K562 (cell line): ENCODE results near the gene SLC2A4. TPM values are rescaled to one million over a fixed set of nuclear protein-coding genes. Genes with fewer than 3 reads are reported as not detected.

Experiments
- ARHGAP35 ChIP-seq: fragments of 450-650 bp; IDR thresholded peaks from 2 replicates; pipeline ENCODE4 v1.6.1; 2018; ENCODE audit not compliant: partially characterized antibody
- EGR1 ChIP-seq: fragments of 450-650 bp; conservative IDR thresholded peaks from 2 replicates; pipeline ENCODE4 v1.6.1; 2017; ENCODE audit warnings: mild to moderate bottlenecking
- FOXK2 ChIP-seq, 2 experiments: fragments of 450-650 bp; IDR thresholded peaks in 1 of 2; conservative IDR thresholded peaks in 1 of 2; 2 replicates each; pipeline ENCODE4 v1.6.1; 2016; ENCODE audit warnings: low read depth in 2 of 2, mild to moderate bottlenecking in 1 of 2
- HDAC1 ChIP-seq, 2 experiments: fragments of 450-650 bp; IDR thresholded peaks; 2 replicates each; pipeline ENCODE4 v1.6.1; 2016 to 2017; ENCODE audit warnings: inconsistent platforms in 1 of 2, mild to moderate bottlenecking in 1 of 2, moderate library complexity in 1 of 2
- MYC ChIP-seq, 2 experiments: fragments of 250-450 bp in 1 of 2; sonication (Bioruptor Pico) in 1 of 2; IDR thresholded peaks; 2 replicates each; pipeline versions ENCODE4 v1.5.1 to v1.6.1; 2012 to 2021; ENCODE audit warnings: low read depth in 2 of 2, borderline replicate concordance in 1 of 2, improper control_type of control experiment in 1 of 2, low read length in 1 of 2, mild to moderate bottlenecking in 1 of 2, moderate library complexity in 1 of 2
- NRF1 ChIP-seq, 2 experiments: fragments of 450-650 bp; IDR thresholded peaks in 1 of 2; conservative IDR thresholded peaks in 1 of 2; 2 replicates each; pipeline ENCODE4 v1.6.1; 2014; ENCODE audit warnings: mild to moderate bottlenecking in 2 of 2
- POLR2B ChIP-seq: fragments of 450-650 bp; IDR thresholded peaks from 2 replicates; pipeline ENCODE4 v1.6.1; 2018; ENCODE audit warnings: low read depth; ENCODE audit not compliant: partially characterized antibody
- PPARD ChIP-seq: fragments of 250-450 bp; sonication (Bioruptor Pico); IDR thresholded peaks from 2 replicates; pipeline ENCODE4 v1.8.0; 2022; ENCODE audit warnings: inconsistent platforms, mild to moderate bottlenecking, moderate library complexity
- PRMT5 ChIP-seq: sonication (generic); formaldehyde crosslinking; IDR thresholded peaks from 2 replicates; pipeline ENCODE4 v1.5.0; 2020; ENCODE audit warnings: missing genetic modification reagents
- RBM15 ChIP-seq: fragments of 200-400 bp; formaldehyde crosslinking; IDR thresholded peaks from 2 replicates; pipeline ENCODE4 v1.6.1; 2018; ENCODE audit warnings: mild to moderate bottlenecking, low read length, moderate library complexity; ENCODE audit not compliant: insufficient read depth
- SAFB ChIP-seq: fragments of 200-400 bp; formaldehyde crosslinking; IDR thresholded peaks from 2 replicates; pipeline ENCODE4 v1.6.1; 2017; ENCODE audit warnings: low read depth, low read length, borderline replicate concordance
- SRSF7 ChIP-seq: fragments of 200-400 bp; formaldehyde crosslinking; optimal IDR thresholded peaks from 2 replicates; pipeline ENCODE3; 2017; ENCODE audit warnings: mild to moderate bottlenecking, low read depth, low read length
- STAT5A ChIP-seq: IDR thresholded peaks from 2 replicates; pipeline ENCODE4 v1.6.1; 2012; ENCODE audit warnings: low read length, inconsistent platforms, borderline replicate concordance
- TAF9B ChIP-seq: fragments of 450-650 bp; IDR thresholded peaks from 2 replicates; pipeline ENCODE4 v1.6.1; 2018; ENCODE audit warnings: mild to moderate bottlenecking; ENCODE audit not compliant: partially characterized antibody
- TEAD2 ChIP-seq: fragments of 450-650 bp; IDR thresholded peaks from 2 replicates; pipeline ENCODE4 v1.6.1; 2016; ENCODE audit warnings: missing genetic modification characterization, control low read depth, missing compliant biosample characterization
- TOE1 ChIP-seq, 2 experiments: fragments of 450-650 bp in 1 of 2; sonication (generic) in 1 of 2; formaldehyde crosslinking in 1 of 2; IDR thresholded peaks; 2 replicates each; pipeline versions ENCODE4 v1.7.1 to v1.8.0; 2016 to 2022; ENCODE audit warnings: borderline replicate concordance in 2 of 2, mild to moderate bottlenecking in 2 of 2, antibody characterized with exemption in 1 of 2, inconsistent platforms in 1 of 2, low read depth in 1 of 2, missing genetic modification reagents in 1 of 2, moderate library complexity in 1 of 2
- ZBTB8A ChIP-seq: fragments of 450-650 bp; IDR thresholded peaks from 2 replicates; pipeline ENCODE4 v1.6.1; 2018; ENCODE audit warnings: mild to moderate bottlenecking, moderate library complexity; ENCODE audit not compliant: partially characterized antibody
- ZFX ChIP-seq: sonication (generic); formaldehyde crosslinking; IDR thresholded peaks from 2 replicates; pipeline ENCODE4 v1.8.0; 2022; ENCODE audit warnings: mild to moderate bottlenecking, missing genetic modification reagents, moderate library complexity
- ZNF174 ChIP-seq: fragments of 250-450 bp; sonication (Bioruptor Pico); IDR thresholded peaks from 2 replicates; pipeline ENCODE4 v1.4.0; 2020; ENCODE audit warnings: mild to moderate bottlenecking
- ZNF347 ChIP-seq: fragments of 450-650 bp; formaldehyde crosslinking; IDR thresholded peaks from 2 replicates; pipeline ENCODE4 v1.4.0; 2020; ENCODE audit warnings: low read depth, mild to moderate bottlenecking, moderate library complexity
- polyA plus RNA-seq, 8 experiments: library from polyadenylated mRNA; depleted of rRNA in 4 of 8; stranded (reverse) in 5 of 8; unstranded in 3 of 8; fragments of >200 nt; fragmentation: Nextera tagmentation in 2 of 8; fragmentation: Illumina TruSeq in 1 of 8; extraction: Ambion mirVana in 2 of 8; extraction: Trizol in 1 of 8; gene quantifications; 2 replicates each; pipeline versions ENCODE4 v1.2.1 to v1.2.3, GENCODE V29; 2011 to 2014; ENCODE audit warnings: inconsistent platforms in 1 of 8, missing spikeins in 1 of 8
- total RNA-seq, 7 experiments: library from RNA; depleted of rRNA in 6 of 7; stranded (reverse); fragments of >200 nt in 6 of 7; fragmentation: Illumina TruSeq in 2 of 7; extraction: Trizol in 2 of 7; gene quantifications; 2 replicates each; pipeline versions ENCODE4 v1.2.1 to v1.2.3, GENCODE V29; 2011 to 2021; ENCODE audit warnings: low replicate concordance in 1 of 7
- TF ChIP-seq, protein P1 (sequence below): fragments of 450-650 bp; IDR thresholded peaks from 2 replicates; pipeline ENCODE4 v1.6.1; 2016
- TF ChIP-seq, protein P2 (sequence below): fragments of 450-650 bp; IDR thresholded peaks from 2 replicates; pipeline ENCODE4 v1.6.1; 2016; ENCODE audit warnings: borderline replicate concordance
- TF ChIP-seq, protein P3 (sequence below), 3 experiments: fragments of 200-800 bp in 1 of 3; sonication (Bioruptor generic) in 1 of 3; sonication (generic) in 1 of 3; formaldehyde crosslinking in 1 of 3; IDR thresholded peaks; 2 replicates each; pipeline versions ENCODE4 v1.6.1 to v1.8.0; 2016 to 2022; ENCODE audit warnings: mild to moderate bottlenecking in 2 of 3, missing compliant biosample characterization in 2 of 3, missing genetic modification characterization in 2 of 3, missing genetic modification reagents in 1 of 3

The SLC2A4 gene
- total and polyA plus RNA-seq, 9 of the 15 experiments (the other 6 are each of a cell fraction or from before 2014, with no cell fraction given) = 0.74 to 3.5 (median 1.6) TPM

DNA sequence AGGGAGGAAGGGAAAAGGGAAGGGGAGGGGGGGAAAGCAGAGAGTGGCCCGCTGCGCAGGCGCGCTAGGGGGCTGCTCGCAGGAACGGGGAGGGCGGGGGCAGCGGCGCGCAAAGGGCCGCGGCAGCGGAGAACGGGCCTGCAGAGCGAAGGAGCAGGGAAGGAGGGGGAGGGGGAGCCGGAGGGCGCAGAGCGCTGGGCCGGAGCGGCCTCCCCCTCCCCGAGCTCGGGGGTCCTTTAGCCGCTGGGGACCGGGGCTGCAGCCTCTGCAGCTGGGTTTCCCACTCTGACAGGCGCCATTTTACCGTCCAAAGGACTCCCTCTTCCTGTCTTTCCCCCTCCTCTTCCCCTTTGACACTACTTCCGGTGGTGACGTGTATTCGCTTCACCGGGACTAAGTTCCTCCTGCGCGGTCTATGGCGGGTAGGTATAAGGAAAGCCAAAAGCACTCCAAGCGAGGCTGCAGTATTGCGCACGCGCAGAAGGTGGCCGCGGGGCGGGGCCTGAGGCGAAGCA lies 29.8 kb upstream of the SLC2A4 start, which contains the start of gene CTDNEP1 (continued):
- TF ChIP-seq SAFB = no peak
- no peak for TF ChIP-seq EGR1
- no peak for TF ChIP-seq PRMT5 (CRISPR knock-in tag)
- TF ChIP-seq, protein P1, sequence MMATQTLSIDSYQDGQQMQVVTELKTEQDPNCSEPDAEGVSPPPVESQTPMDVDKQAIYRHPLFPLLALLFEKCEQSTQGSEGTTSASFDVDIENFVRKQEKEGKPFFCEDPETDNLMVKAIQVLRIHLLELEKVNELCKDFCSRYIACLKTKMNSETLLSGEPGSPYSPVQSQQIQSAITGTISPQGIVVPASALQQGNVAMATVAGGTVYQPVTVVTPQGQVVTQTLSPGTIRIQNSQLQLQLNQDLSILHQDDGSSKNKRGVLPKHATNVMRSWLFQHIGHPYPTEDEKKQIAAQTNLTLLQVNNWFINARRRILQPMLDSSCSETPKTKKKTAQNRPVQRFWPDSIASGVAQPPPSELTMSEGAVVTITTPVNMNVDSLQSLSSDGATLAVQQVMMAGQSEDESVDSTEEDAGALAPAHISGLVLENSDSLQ = peak; percentile 58
- no peak for TF ChIP-seq ZNF347 (CRISPR knock-in tag)
- TF ChIP-seq SRSF7 = no peak
- TF ChIP-seq, protein P2, sequence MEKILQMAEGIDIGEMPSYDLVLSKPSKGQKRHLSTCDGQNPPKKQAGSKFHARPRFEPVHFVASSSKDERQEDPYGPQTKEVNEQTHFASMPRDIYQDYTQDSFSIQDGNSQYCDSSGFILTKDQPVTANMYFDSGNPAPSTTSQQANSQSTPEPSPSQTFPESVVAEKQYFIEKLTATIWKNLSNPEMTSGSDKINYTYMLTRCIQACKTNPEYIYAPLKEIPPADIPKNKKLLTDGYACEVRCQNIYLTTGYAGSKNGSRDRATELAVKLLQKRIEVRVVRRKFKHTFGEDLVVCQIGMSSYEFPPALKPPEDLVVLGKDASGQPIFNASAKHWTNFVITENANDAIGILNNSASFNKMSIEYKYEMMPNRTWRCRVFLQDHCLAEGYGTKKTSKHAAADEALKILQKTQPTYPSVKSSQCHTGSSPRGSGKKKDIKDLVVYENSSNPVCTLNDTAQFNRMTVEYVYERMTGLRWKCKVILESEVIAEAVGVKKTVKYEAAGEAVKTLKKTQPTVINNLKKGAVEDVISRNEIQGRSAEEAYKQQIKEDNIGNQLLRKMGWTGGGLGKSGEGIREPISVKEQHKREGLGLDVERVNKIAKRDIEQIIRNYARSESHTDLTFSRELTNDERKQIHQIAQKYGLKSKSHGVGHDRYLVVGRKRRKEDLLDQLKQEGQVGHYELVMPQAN = no peak
- no peak for TF ChIP-seq ZNF174
- TF ChIP-seq TEAD2 = no peak
- no peak for TF ChIP-seq FOXK2 (conservative IDR thresholded peaks at IDR 0.05 in 1 of 2, IDR thresholded peaks at IDR 0.05 in 1 of 2; ENCODE audit: low read depth in 2 of 2)
- peak; percentile 92 to 93 for TF ChIP-seq NRF1 (conservative IDR thresholded peaks at IDR 0.05 in 1 of 2, IDR thresholded peaks at IDR 0.05 in 1 of 2)
- TF ChIP-seq HDAC1 (IDR thresholded peaks at IDR 0.05) = peak in 1 of 2 experiments; percentile 12; a peak in 1 of 4 replicates
- TF ChIP-seq POLR2B = peak; percentile 38
- no peak for TF ChIP-seq PPARD (CRISPR knock-in tag)
- TF ChIP-seq TOE1 (IDR thresholded peaks at IDR 0.05; ENCODE audit: borderline replicate concordance) = no peak
- no peak for TF ChIP-seq TOE1 (CRISPR knock-in tag; IDR thresholded peaks at IDR 0.05; ENCODE audit: borderline replicate concordance, low read depth)
- no peak for TF ChIP-seq ZBTB8A
- peak; percentile 7; the same call in 1 of the 2 replicates for TF ChIP-seq MYC (IDR thresholded peaks at IDR 0.05; ENCODE audit: low read depth, low read length)
- no peak for TF ChIP-seq MYC (CRISPR knock-in tag; IDR thresholded peaks at IDR 0.05; ENCODE audit: borderline replicate concordance, low read depth)
- TF ChIP-seq, protein P3, sequence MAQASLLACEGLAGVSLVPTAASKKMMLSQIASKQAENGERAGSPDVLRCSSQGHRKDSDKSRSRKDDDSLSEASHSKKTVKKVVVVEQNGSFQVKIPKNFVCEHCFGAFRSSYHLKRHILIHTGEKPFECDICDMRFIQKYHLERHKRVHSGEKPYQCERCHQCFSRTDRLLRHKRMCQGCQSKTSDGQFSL (CRISPR knock-in tag; IDR thresholded peaks at IDR 0.05) = 0 out of 2 replicates have a peak, but pooled peaks have one; percentile 7
- TF ChIP-seq, protein P3 (tag; IDR thresholded peaks at IDR 0.05) = no peak
- TF ChIP-seq ARHGAP35 = no peak
- TF ChIP-seq STAT5A = no peak
- TF ChIP-seq TAF9B = peak; percentile 37
- TF ChIP-seq ZFX (CRISPR knock-in tag) = no peak
- no peak for TF ChIP-seq RBM15
